ENCODE results near the gene ARFGEF3. TPM values are rescaled to one million over a fixed set of nuclear protein-coding genes. Genes with fewer than 3 reads are reported as not detected.

The ARFGEF3 gene
- total RNA-seq, 3 donors from 2014 or later, result 1.9 to 28.1 (median 22.0) TPM

GRCh38 chr6:138267971-138268895 is 106.5 kb downstream of the ARFGEF3 start:
- Histone ChIP-seq H3K27me3 (no peaks in the 10 kb centered on the region), H3K4me1 (no peaks in the 10 kb centered on the region), H3K9me3 (no peaks in the 10 kb centered on the region), H3K27ac (no peak overlapping the region), H3K36me3 (no peaks in the 10 kb centered on the region), H3K4me3 (no peak overlapping the region)
- DNase-seq (ENCODE audit: low spot score in 2 of 2), result no peak
- intact Hi-C loops (cut with DNase I; ENCODE audit: low total_unique reads), result no loop called here
- TF ChIP-seq POLR2AphosphoS5 (IDR thresholded peaks at IDR 0.05), result no peak
- TF ChIP-seq POLR2A (IDR thresholded peaks at IDR 0.05), result no peak
- no peak for TF ChIP-seq CTCF (IDR thresholded peaks at IDR 0.05)

- Histone ChIP-seq H3K36me3 (no peaks in the 10 kb centered on the region), H3K9me3 (no peaks in the 10 kb centered on the region), H3K27me3 (no peaks in the 10 kb centered on the region), H3K27ac (no peak overlapping the region), H3K4me3 (no peak overlapping the region), H3K4me1 (no peaks in the 10 kb centered on the region)
- intact Hi-C loops (cut with DNase I; ENCODE audit: low total_unique reads), result no loop called here
- TF ChIP-seq CTCF (IDR thresholded peaks at IDR 0.05), result no peak
- TF ChIP-seq POLR2AphosphoS5 (IDR thresholded peaks at IDR 0.05), result no peak
- no peak for TF ChIP-seq POLR2A (IDR thresholded peaks at IDR 0.05)
- DNase-seq (ENCODE audit: low spot score in 2 of 2), result no peak
Measured at GRCh38 chr6:138271451-138271850, 109.7 kb downstream of the ARFGEF3 start.

GRCh38 chr6:138272533-138273315 is 111.0 kb downstream of the ARFGEF3 start:
- no peak for DNase-seq (ENCODE audit: low spot score in 2 of 2)
- Histone ChIP-seq H3K9me3 (no peaks in the 10 kb centered on the region), H3K27me3 (no peaks in the 10 kb centered on the region), H3K36me3 (no peaks in the 10 kb centered on the region), H3K4me1 (no peaks in the 10 kb centered on the region), H3K27ac (no peak overlapping the region), H3K4me3 (no peak overlapping the region)
- intact Hi-C loops (cut with DNase I; ENCODE audit: low total_unique reads), result no loop called here
- no peak for TF ChIP-seq POLR2A (IDR thresholded peaks at IDR 0.05)
- no peak for TF ChIP-seq CTCF (IDR thresholded peaks at IDR 0.05)
- no peak for TF ChIP-seq POLR2AphosphoS5 (IDR thresholded peaks at IDR 0.05)

- no peaks in the 10 kb centered on the region for H3K4me1 ChIP-seq
- no peak for DNase-seq (ENCODE audit: low spot score in 2 of 2)
- intact Hi-C loops (cut with DNase I; ENCODE audit: low total_unique reads), result loop anchor here (5.0 kb wide), 1 partner anchor 896 kb away; no protein-coding TSS in a partner anchor
- H3K27ac ChIP-seq, result no peak overlapping the region
- no peaks in the 10 kb centered on the region for H3K27me3 ChIP-seq
- H3K36me3 ChIP-seq, result no peaks in the 10 kb centered on the region
- H3K4me3 ChIP-seq, result no peak overlapping the region
- no peaks in the 10 kb centered on the region for H3K9me3 ChIP-seq
- TF ChIP-seq POLR2A (IDR thresholded peaks at IDR 0.05) (no peak), POLR2AphosphoS5 (IDR thresholded peaks at IDR 0.05) (no peak), CTCF (IDR thresholded peaks at IDR 0.05) (no peak)
Measured at GRCh38 chr6:138275976-138276375, 114.2 kb downstream of the ARFGEF3 start.

Measured in breast epithelium (tissue), 4 donors.